LNCaP clone FGC (cell line): Measurements from ENCODE around the gene ROBO1.

Experiments used
- DNase-seq: peaks from one replicate; pipeline ENCODE4 v3.0.0-alpha.2; 2011; ENCODE audit warnings: low read depth
- H3K4me3 ChIP-seq: 2 replicates; pipeline ENCODE4 v1.5.1; 2011; ENCODE audit warnings: mild to moderate bottlenecking, low read depth, low read length, control low read depth
- CTCF ChIP-seq: IDR thresholded peaks from 2 replicates; pipeline ENCODE4 v1.5.1; 2012; ENCODE audit warnings: mild to moderate bottlenecking; ENCODE audit not compliant: control insufficient read depth, insufficient read depth; ENCODE audit errors: extremely low read depth

ROBO1 gene

GRCh38 chr3:78972617-78973301 lies 795.0 kb downstream of the ROBO1 start:
- H3K4me3 ChIP-seq = no peak overlapping the region
- DNase-seq = no peak
- TF ChIP-seq CTCF = no peak

- TF ChIP-seq CTCF = no peak
- DNase-seq = no peak
- no peak overlapping the region for H3K4me3 ChIP-seq
Measured at GRCh38 chr3:78970656-78971055, 797.1 kb downstream of the ROBO1 start.

- TF ChIP-seq CTCF = no peak
- H3K4me3 ChIP-seq = no peak overlapping the region
- no peak for DNase-seq
Measured at GRCh38 chr3:78969483-78969882, 798.3 kb downstream of the ROBO1 start.

- no peak for DNase-seq
- TF ChIP-seq CTCF = no peak
Measured at GRCh38 chr3:78967061-78967460, 800.7 kb downstream of the ROBO1 start.

GRCh38 chr3:78963771-78964170 lies 804.0 kb downstream of the ROBO1 start:
- no peak for TF ChIP-seq CTCF
- no peak overlapping the region for H3K4me3 ChIP-seq
- DNase-seq = no peak

More at GRCh38 chr3:78967061-78967460, 800.7 kb downstream of the ROBO1 start:
- no peak overlapping the region for H3K4me3 ChIP-seq

- no peak overlapping the region for H3K4me3 ChIP-seq
- no peak for DNase-seq
- no peak for TF ChIP-seq CTCF
Measured at GRCh38 chr3:78957456-78957855, 810.3 kb downstream of the ROBO1 start.

DNA sequence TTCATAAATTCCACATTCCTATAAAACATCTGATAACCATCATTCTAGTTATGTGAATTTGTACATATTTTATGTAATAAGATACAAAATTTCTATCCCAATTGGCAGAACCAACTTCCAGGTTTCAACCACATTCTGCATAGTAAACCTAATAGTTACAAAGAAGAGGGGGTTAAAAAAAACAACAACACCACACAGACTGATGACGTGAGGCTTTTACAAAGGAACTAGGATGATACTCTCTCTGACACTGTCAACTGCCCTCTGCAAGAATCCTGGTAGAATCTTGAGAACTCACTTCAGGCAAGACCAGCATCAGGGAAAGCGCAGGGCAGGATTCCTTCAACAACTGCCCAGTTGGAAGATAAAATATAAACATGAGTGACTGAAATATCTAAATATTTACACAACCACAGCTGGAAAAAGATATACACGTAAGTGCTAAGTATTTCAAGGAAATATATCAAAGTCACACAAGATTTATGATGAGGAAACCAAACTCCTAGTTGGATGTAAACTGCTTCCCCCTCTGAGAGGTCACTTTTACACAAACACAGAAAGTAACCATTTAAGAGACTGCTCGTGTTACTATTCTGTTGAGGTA lies 816.4 kb downstream of the ROBO1 start:
- peak; percentile 4 for DNase-seq
- no peak for TF ChIP-seq CTCF
- no peak overlapping the region for H3K4me3 ChIP-seq
